ENCODE measurements around the gene CPN1.

CPN1 gene

DNA sequence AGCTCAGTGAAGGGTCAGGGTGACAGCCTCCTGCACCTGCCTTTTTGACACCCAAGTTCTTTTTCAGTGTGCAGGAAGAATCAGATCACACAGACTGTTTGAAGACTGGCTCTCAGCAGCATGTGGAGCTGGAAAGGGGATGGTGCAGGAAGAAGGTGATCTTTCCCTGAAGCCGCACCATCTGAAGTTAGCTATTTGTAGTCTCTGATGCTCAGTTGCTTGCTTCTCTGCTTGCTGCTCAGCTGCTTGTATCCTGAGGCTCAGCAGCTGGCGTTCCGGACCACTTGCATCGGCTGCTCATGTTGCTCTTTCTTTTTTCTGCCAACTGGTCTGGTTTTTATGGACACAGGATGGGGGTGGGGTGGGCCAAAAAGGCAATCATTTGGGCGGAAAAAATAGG is 56.1 kb downstream of the CPN1 start:
- TF ChIP-seq, protein P1, sequence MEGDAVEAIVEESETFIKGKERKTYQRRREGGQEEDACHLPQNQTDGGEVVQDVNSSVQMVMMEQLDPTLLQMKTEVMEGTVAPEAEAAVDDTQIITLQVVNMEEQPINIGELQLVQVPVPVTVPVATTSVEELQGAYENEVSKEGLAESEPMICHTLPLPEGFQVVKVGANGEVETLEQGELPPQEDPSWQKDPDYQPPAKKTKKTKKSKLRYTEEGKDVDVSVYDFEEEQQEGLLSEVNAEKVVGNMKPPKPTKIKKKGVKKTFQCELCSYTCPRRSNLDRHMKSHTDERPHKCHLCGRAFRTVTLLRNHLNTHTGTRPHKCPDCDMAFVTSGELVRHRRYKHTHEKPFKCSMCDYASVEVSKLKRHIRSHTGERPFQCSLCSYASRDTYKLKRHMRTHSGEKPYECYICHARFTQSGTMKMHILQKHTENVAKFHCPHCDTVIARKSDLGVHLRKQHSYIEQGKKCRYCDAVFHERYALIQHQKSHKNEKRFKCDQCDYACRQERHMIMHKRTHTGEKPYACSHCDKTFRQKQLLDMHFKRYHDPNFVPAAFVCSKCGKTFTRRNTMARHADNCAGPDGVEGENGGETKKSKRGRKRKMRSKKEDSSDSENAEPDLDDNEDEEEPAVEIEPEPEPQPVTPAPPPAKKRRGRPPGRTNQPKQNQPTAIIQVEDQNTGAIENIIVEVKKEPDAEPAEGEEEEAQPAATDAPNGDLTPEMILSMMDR (IDR thresholded peaks at IDR 0.05; ENCODE audit: low read length, missing control alignments), result no peak
- DNase-seq (ENCODE audit: low read depth), result no peak

DNA sequence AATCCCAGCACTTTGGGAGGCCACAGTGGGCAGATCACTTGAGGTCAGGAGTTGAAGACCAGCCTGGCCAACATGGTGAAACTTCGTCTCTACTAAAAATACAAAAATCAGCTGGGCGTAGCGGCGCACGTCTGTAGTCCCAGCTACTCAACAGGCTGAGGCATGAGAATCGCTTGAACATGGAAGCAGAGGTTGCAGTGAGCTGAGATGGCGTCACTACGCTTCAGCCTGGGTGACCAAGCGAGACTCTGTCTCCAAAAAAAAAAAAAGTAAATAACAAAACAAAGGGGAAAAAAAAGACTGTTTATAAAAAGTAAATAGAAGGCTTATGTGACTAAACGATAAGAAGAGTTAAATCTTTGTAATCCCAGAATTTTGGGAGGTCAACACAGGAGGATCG is 56.9 kb downstream of the CPN1 start:
- no peak for DNase-seq (ENCODE audit: low read depth)
- TF ChIP-seq, protein P1 (IDR thresholded peaks at IDR 0.05; ENCODE audit: low read length, missing control alignments), result no peak
- no peak overlapping the region for H3K4me3 ChIP-seq (replicated peaks; ENCODE audit: low read depth, low read length)

More for the DNA sequence above, 56.1 kb downstream of the CPN1 start:
- H3K4me3 ChIP-seq (replicated peaks; ENCODE audit: low read depth, low read length), result no peak overlapping the region

DNA sequence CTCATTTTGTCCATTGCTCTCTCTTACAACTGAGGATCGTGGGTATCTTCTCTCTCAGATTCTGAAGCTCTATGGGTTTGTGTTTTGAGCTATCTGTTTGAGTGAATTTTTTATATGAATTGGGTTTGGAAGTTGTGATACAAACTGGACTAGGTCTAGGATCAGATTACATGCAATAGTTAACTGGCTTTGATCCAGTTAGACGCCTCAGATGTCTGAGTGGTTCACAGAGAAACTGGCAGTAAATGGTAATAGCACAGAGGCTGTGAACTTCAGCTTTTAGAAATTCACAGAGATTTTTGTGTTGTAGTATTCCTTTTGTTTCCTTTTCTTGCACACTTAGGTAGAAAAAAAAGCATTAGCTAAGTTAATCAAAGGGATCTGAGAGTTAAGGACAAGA is 59.3 kb downstream of the CPN1 start:
- DNase-seq (ENCODE audit: low read depth), result no peak
- no peak overlapping the region for H3K4me3 ChIP-seq (replicated peaks; ENCODE audit: low read depth, low read length)
- TF ChIP-seq, protein P1 (IDR thresholded peaks at IDR 0.05; ENCODE audit: low read length, missing control alignments), result no peak

DNA sequence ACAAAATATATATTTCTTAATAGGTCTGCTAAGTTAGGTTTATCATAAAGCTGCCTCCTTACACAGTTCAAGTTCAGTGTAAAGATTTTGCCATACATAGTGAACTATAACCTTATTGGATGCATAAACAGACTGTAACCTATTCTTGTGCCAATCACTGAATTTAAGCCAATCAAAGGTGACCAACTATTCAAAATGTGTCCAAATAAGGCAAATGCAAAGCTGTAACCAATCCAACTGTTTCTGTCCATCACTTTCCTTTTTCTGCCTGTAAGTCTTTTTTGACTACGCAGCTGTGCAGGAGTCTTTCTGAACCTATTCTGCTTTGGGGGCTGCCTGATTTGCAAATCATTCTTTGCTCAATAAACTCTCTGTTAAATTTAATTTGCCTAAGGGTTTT is 60.3 kb downstream of the CPN1 start:
- no peak for DNase-seq (ENCODE audit: low read depth)
- TF ChIP-seq, protein P1 (IDR thresholded peaks at IDR 0.05; ENCODE audit: low read length, missing control alignments), result no peak
- no peak overlapping the region for H3K4me3 ChIP-seq (replicated peaks; ENCODE audit: low read depth, low read length)

DNA sequence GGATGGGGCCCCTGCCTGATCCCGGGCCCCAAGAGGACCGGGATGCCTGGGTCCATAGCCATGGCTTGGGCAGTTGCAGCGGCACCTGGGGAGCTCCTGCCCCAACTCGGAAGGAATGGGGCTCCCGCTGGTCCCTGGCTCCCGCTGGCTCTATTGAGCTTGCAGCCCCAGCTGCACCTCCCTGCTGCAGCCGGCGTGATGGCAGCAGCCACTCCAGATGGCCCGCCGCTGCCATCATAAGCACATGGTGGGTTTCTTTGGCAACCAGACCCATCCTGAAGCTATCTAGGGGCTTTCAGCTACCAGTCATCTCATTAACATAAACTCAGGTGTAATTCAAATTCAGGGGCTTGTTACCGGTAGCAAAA is 60.8 kb downstream of the CPN1 start:
- no peak overlapping the region for H3K4me3 ChIP-seq (replicated peaks; ENCODE audit: low read depth, low read length)
- DNase-seq (ENCODE audit: low read depth), result no peak
- TF ChIP-seq, protein P1 (IDR thresholded peaks at IDR 0.05; ENCODE audit: low read length, missing control alignments), result no peak

DNA sequence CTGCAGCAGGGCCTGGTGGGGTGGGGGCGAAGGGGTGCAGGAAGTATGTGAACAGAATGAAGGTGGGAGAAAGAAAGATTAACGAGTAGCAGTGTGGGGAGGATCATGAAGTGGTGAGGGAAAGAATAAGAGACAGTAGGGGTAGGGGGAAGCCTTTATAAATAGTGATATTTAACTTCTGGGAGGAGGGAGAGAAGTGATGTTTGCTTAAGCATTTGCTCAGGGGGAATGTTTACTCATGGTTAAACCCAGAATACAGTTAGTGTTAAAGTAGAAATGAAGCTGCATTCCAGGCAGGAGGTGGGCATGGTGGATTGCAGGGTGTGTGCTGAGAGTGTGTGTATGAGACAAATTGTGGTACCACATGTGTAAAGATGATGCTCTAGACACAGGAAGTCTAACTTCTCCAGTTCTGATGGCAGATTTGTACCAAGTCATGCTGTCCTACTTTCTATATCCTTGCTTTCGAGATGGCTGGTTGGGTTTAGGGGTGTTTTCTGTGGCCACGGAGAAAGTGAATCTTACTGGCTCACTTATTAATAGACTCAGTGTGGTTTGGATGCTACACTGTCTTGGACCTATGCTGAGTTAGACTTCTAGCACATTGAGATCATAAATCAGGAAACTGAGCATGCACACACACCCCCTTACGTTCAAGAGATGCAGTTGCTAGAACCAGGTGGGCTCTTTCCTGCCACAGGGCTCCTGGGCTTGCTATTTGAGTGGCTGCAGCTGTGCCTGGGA is 61.4 kb downstream of the CPN1 start:
- DNase-seq (ENCODE audit: low read depth), result no peak
- H3K4me3 ChIP-seq (replicated peaks; ENCODE audit: low read depth, low read length), result no peak overlapping the region
- TF ChIP-seq, protein P1 (IDR thresholded peaks at IDR 0.05; ENCODE audit: low read length, missing control alignments), result no peak

DNA sequence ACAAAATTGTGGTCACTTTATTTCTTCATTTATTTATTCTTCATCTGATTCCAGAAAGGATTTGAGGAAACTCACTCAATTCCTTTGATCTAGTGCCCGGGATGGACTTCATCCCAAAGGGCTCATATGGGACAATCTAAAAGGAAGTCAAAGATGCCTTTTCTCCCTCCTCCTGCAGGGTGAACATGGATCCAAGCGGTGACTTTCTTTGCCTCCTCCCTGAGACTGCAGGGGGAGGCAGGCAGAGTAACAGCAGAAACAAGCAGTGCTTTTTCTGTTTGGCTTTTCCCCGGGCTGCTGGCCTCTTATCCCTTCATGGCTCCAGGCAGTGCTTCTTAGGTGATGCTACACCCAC is 61.9 kb downstream of the CPN1 start:
- DNase-seq (ENCODE audit: low read depth), result no peak
- TF ChIP-seq, protein P1 (IDR thresholded peaks at IDR 0.05; ENCODE audit: low read length, missing control alignments), result peak; percentile 1
- H3K4me3 ChIP-seq (replicated peaks; ENCODE audit: low read depth, low read length), result no peak overlapping the region

All from fibroblast of pulmonary artery (primary cell).